Activated naive CD4-positive, alpha-beta T cell treated with anti-CD3 and anti-CD28 coated beads, Interleukin-2, amount 50 U/mL, for 24 hours (primary cell): Measurements from ENCODE around the gene PAIP2B.

Source experiments
- H3K27ac Mint-ChIP-seq: one replicate; pipeline ENCODE4 v1.8.0; 2021; ENCODE audit warnings: mild to moderate bottlenecking, mixed read lengths
- H3K27me3 Mint-ChIP-seq: one replicate; pipeline ENCODE4 v1.8.0; 2021; ENCODE audit warnings: mixed read lengths
- H3K36me3 Mint-ChIP-seq: one replicate; pipeline ENCODE4 v1.8.0; 2021; ENCODE audit warnings: mixed read lengths
- H3K4me1 Mint-ChIP-seq: one replicate; pipeline ENCODE4 v1.8.0; 2021; ENCODE audit warnings: mixed read lengths
- H3K4me3 Mint-ChIP-seq: one replicate; pipeline ENCODE4 v1.8.0; 2021; ENCODE audit warnings: mild to moderate bottlenecking, mixed read lengths
- H3K9me3 Mint-ChIP-seq: one replicate; pipeline ENCODE4 v1.8.0; 2021; ENCODE audit warnings: mixed read lengths

Gene PAIP2B, protein sequence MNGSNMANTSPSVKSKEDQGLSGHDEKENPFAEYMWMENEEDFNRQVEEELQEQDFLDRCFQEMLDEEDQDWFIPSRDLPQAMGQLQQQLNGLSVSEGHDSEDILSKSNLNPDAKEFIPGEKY

DNA sequence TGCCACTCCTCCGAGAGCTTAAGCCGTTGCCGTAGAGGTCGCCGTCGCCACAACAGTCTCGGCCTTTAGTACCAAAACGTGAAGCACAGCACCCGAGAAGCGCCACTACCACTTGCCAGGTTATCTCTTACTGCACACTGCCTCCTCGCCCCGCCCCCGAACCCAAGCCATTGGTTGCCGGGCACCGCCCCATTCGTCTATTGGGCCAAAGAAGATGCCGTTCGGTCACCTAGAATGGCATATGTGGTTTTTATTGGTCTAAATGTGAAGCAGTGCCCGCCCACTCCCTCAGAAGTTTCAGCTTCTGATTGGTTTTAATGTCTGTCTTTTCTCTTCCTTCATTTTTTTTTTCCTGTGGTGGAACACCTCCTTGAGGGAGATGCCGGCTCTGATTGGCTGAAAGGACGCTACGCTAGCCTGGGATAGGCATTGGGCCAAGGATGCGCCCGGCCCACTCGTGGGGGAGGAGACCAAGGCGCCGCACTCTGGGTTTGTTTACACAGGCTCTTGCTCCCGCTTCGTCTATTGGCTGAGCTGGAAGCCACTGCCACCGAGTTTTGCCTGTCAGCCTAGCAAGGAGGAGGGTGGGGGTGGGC lies at the start of gene PAIP2B:
TSS of gene PAIP2B (minus strand) at position 139 of the 596 bp plus-strand sequence. CDS start 24,514 bp downstream, outside the sequence.
- peaks cover 27% of the 10 kb centered on the region for H3K4me1 Mint-ChIP-seq
- H3K9me3 Mint-ChIP-seq, result no peaks in the 10 kb centered on the region
- H3K4me3 Mint-ChIP-seq, result peak within 1 kb of the TSS; percentile 96
- peak within 1 kb of the TSS; percentile 93 for H3K27ac Mint-ChIP-seq
- no peaks in the 10 kb centered on the region for H3K36me3 Mint-ChIP-seq
- peaks cover 4% of the 10 kb centered on the region for H3K27me3 Mint-ChIP-seq

DNA sequence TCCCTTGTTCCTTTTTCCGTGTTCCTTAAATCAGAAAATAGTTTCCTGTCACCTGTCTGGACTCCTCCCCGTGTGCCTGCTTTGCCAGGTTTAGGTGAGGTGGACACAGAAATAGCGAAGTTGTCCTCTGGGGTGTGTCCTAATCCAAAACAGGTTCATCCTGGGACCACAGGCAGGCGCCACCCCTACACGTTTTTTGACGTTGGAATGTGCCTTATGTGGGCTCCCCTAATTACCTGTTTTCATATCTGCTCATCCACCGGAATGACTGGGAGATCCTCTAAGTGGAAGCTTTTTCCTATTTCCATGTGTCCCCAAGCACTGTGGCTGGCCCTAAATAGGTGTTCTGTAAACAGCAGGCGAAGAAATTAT lies 49.0 kb upstream of the PAIP2B start:
- H3K36me3 Mint-ChIP-seq, result peaks cover 2% of the 10 kb centered on the region
- H3K9me3 Mint-ChIP-seq, result no peaks in the 10 kb centered on the region
- peaks cover 18% of the 10 kb centered on the region for H3K4me1 Mint-ChIP-seq
- peak overlapping the region; percentile 55 for H3K4me3 Mint-ChIP-seq
- H3K27ac Mint-ChIP-seq, result no peak overlapping the region
- peaks cover 69% of the 10 kb centered on the region for H3K27me3 Mint-ChIP-seq

DNA sequence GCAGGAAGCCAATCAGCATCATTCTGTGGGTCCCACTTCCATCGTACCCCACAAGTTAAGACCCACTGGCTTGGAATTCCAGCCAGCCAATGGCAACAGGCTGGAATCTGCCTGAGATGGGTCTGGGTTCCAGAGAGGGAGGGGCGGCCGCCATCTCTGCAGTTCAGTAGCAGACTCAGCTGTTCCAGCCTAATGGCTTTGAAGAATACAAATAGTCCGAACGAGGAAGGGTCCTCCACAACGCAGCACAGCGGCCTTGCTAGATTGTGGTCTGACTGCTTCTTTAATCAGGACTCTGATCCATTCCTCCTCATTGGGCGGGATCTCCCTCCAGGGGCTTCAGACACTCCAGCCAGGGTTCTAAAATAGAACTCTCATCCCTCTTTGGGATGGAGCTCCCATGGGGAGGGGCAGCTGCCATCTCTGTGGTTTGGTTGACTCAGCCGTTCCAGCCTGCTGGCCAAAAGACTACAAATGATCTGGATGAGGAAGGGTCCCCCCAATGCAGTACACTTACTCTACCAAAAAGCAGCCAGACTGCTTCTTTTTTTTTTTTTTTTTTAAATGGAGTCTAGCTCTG lies 42.7 kb upstream of the PAIP2B start:
- Mint-ChIP-seq H3K9me3 (no peaks in the 10 kb centered on the region), H3K27me3 (peaks cover 43% of the 10 kb centered on the region), H3K4me1 (no peaks in the 10 kb centered on the region), H3K36me3 (peaks cover 2% of the 10 kb centered on the region), H3K4me3 (no peak overlapping the region), H3K27ac (no peak overlapping the region)

DNA sequence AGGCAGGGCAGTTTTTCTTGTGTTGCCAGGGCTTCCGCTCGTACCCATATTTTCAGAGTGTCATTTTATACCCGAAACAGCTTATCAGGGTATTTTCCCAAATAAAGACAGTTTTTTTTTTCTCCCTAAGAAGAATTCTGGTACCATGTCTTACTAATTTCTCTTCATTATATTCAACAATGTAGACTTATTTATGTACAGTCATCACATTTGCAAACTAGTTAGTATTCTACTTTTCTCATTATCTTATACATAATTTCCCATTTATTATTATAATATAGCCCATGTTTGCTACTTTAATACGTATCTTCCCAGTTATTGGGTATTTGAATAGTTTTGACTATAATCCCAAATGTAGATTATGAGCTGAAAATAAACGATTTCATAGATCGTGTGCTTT lies 36.5 kb upstream of the PAIP2B start:
- Mint-ChIP-seq H3K27me3 (peaks cover 2% of the 10 kb centered on the region), H3K9me3 (no peaks in the 10 kb centered on the region), H3K36me3 (no peaks in the 10 kb centered on the region), H3K27ac (no peak overlapping the region), H3K4me1 (no peaks in the 10 kb centered on the region), H3K4me3 (no peak overlapping the region)

DNA sequence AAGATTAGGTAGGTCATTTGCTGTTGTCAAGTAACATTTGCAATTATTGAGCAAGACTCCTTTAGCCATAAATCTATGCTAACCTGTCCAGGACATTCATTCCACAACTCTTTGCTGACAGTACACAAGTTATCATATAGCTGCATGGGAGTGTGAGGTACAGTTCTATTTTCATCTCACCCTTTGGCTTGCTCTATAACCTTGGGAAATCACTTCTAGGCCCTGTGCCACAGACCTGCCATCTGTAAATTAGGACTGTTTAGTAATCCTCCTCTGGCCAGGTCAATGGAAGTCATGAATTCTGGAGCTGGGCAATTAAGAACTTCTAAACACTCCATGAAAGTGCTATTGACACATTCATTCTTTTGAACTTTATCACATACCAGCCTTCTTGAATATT lies 34.6 kb upstream of the PAIP2B start:
- no peak overlapping the region for H3K4me3 Mint-ChIP-seq
- H3K36me3 Mint-ChIP-seq, result no peaks in the 10 kb centered on the region
- H3K9me3 Mint-ChIP-seq, result no peaks in the 10 kb centered on the region
- H3K4me1 Mint-ChIP-seq, result no peaks in the 10 kb centered on the region
- H3K27me3 Mint-ChIP-seq, result peaks cover 7% of the 10 kb centered on the region
- no peak overlapping the region for H3K27ac Mint-ChIP-seq

DNA sequence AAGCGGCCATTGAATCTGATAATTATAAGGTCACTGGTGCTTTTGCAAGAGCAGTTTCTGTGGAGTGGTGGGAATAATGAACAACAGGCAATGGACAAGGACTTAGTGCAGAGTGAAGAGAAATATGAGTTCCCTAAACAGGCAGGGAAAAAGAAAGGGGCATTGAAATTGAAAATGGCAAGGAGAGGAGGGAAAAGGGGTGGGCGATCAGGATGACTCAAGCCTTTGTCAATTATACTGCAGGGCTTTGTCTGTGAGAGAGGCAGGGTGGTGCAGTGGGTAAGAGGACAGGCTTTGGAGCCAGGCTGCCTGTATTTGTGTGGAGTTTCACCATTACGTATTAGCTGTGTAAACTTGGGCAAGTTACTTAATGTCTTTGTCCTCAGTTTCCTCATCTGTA lies 29.5 kb upstream of the PAIP2B start:
- Mint-ChIP-seq H3K9me3 (no peaks in the 10 kb centered on the region), H3K4me1 (no peaks in the 10 kb centered on the region), H3K27me3 (peaks cover 15% of the 10 kb centered on the region), H3K27ac (no peak overlapping the region), H3K36me3 (no peaks in the 10 kb centered on the region), H3K4me3 (no peak overlapping the region)

DNA sequence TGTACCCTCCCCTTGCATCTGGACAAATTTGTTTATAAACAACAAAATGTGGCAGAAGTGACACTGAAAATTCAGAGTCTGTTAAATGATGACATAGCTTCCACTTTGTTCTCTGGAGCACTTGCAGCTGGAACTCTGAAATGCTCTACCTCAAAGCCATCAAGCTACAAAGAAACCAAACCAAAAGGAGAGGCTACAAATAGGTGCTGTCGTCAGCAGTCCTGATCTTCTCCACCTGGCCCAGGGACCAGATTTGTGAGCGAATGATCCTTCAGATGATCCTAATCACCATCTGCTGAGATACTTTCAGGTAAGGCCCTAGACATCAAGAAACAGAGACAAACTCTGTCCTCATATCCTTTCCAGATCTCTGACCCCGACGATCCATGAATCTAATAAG lies 27.9 kb upstream of the PAIP2B start:
- Mint-ChIP-seq H3K4me1 (no peaks in the 10 kb centered on the region), H3K27me3 (peaks cover 16% of the 10 kb centered on the region), H3K9me3 (no peaks in the 10 kb centered on the region), H3K36me3 (no peaks in the 10 kb centered on the region), H3K27ac (no peak overlapping the region), H3K4me3 (no peak overlapping the region)

DNA sequence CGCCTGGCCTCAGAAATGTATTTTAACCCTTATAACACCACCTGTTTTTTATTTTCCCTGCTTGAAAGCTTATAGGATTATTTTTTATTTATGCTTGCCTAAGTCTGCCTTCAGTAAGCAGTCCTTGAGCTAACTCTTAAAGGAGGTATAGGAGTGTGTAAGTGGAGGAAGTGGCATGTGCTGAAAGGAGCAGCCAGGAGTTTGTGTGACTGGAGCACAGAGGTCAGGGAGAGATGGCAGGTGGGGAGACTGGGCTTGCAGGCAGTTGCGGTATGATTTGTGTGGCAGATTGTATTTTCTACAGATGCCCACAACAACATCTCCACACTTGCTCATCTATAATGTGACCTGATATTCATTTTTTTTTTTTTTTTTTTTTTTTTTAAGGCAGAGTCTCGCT lies 27.2 kb upstream of the PAIP2B start:
- Mint-ChIP-seq H3K27me3 (peaks cover 14% of the 10 kb centered on the region), H3K4me3 (no peak overlapping the region), H3K4me1 (no peaks in the 10 kb centered on the region), H3K36me3 (no peaks in the 10 kb centered on the region), H3K9me3 (no peaks in the 10 kb centered on the region), H3K27ac (no peak overlapping the region)

DNA sequence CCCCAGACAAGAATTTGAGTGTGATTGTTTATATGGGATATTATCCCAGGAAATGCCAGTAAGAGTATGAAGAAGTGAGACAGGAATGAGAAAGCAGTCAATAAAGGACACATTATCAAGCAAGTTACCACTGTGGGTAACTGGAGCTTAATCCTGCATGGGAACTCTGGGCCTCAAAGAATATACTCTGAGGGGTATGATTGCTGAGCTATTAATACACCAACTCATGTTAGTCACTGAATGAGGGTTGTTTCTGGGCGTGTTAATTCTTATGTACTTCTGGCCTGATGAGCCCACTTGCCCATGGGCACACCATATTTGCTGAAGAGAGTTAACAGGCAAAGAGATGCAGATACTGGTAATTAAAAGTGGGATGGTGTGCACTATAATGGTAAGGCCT lies 26.6 kb upstream of the PAIP2B start:
- Mint-ChIP-seq H3K27ac (no peak overlapping the region), H3K9me3 (no peaks in the 10 kb centered on the region), H3K27me3 (peaks cover 14% of the 10 kb centered on the region), H3K4me1 (no peaks in the 10 kb centered on the region), H3K36me3 (no peaks in the 10 kb centered on the region), H3K4me3 (no peak overlapping the region)

DNA sequence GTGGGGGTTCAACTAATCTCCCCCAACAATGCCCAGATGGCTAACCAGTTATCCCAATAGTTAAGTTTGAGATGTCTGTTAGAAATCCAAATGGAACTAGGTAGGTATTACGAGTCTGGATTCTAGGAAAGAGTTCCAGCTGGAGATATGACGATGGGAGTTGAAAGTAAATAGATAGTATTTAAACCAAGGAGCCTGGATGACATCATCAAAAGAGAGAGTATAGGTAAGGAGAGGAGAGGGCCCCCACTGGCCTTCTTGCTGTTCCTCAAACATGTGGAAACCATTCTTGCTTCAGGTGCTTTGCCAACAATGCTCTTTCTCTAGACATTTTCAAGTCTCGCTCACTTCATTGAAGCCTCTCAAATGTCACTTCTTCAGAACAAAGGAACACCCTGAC lies 26.0 kb upstream of the PAIP2B start:
- Mint-ChIP-seq H3K4me3 (no peak overlapping the region), H3K27ac (no peak overlapping the region), H3K27me3 (peaks cover 14% of the 10 kb centered on the region), H3K9me3 (no peaks in the 10 kb centered on the region), H3K36me3 (no peaks in the 10 kb centered on the region), H3K4me1 (no peaks in the 10 kb centered on the region)

DNA sequence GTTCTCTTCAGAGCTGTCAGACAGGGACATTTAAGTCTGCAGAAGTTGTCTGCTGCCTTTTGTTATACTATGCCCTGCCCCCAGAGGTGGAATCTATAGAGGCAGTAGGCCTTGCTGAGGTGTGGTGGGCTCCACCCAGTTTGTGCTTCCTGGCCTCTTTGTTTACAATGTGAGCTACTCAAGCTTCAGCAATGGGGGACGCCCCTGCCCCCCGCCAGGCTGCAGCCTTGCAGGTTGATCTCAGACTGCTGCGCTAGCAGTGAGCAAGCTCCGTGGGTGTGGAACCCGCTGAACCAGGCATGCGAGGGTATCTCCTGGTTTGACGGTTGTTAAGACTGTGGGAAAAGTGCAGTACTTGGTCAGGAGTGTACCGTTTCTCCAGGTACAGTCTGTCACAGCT lies 24.0 kb upstream of the PAIP2B start:
- Mint-ChIP-seq H3K27ac (no peak overlapping the region), H3K9me3 (no peaks in the 10 kb centered on the region), H3K27me3 (peaks cover 8% of the 10 kb centered on the region), H3K36me3 (no peaks in the 10 kb centered on the region), H3K4me1 (no peaks in the 10 kb centered on the region), H3K4me3 (no peak overlapping the region)

DNA sequence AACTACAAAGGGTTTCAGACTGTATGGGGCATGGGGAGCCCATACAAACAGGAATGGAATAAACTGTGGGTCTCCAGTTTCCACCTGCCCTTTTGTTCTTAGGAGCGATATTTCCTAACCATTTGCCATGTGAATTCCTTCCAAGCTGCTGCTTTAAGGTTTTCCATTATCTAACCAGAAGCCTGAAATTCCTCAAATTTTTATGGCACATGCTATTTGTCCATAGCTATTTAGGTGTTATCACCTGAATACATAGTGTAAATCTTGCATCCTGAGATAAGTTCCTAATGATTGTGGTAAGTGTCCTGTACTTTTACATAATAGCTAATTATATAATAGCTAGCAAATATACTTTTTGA lies 17.4 kb upstream of the PAIP2B start:
- H3K27ac Mint-ChIP-seq, result no peak overlapping the region
- H3K36me3 Mint-ChIP-seq, result no peaks in the 10 kb centered on the region
- H3K9me3 Mint-ChIP-seq, result no peaks in the 10 kb centered on the region
- peaks cover 3% of the 10 kb centered on the region for H3K27me3 Mint-ChIP-seq
- no peaks in the 10 kb centered on the region for H3K4me1 Mint-ChIP-seq
- no peak overlapping the region for H3K4me3 Mint-ChIP-seq

DNA sequence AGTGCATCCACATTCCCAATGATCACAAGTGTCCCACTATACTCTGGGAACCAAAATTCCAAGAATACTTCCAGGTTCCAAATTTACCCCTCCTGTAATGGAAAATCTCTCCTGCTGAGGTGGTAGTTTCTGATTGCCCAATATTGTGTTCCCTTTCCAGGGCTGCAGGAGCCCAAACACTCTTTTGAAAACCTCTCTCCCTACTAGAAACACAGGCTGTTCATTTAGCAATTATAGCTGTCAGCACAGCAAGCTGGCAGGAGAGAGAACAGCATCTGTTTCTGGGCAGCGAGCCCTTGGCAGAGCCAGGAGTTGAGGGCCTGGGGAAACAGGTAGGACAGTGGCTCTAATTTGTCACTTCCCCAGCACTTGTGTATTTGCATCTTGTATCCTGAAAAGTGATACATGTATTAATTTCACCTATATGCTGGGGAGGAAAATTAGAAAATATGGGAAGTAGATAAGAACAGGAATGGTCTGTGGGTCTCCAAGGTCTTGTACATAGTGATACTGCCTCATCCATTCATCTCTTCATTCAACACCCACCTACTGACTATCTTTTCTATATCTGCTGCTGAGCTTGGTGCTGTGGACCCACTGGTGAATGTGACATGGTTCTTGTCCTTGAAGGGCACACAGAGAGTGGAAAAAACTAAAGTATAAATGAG lies 16.9 kb upstream of the PAIP2B start:
- no peaks in the 10 kb centered on the region for H3K36me3 Mint-ChIP-seq
- H3K9me3 Mint-ChIP-seq, result no peaks in the 10 kb centered on the region
- H3K4me3 Mint-ChIP-seq, result no peak overlapping the region
- H3K27ac Mint-ChIP-seq, result no peak overlapping the region
- H3K27me3 Mint-ChIP-seq, result peaks cover 3% of the 10 kb centered on the region
- no peaks in the 10 kb centered on the region for H3K4me1 Mint-ChIP-seq

DNA sequence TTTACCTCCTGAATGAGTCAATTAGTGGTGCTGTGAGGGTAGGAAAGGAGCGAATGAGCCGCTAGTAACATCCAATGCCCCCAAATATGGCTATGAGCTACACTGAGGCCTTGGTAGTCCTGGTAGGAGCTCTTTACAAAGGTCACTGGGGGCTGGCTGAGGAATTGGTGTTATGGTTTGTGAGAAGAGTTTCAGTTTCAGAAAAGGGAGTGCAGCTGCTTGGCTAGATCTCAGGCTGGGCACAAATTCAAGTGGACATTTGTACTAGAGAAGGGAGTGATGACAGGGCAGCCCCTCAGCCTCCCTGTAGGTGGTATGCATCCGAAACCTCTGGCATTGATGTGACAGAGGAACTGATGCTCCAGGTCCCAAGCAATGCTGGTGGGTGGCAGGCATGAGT lies 13.9 kb upstream of the PAIP2B start:
- H3K27ac Mint-ChIP-seq, result no peak overlapping the region
- H3K4me1 Mint-ChIP-seq, result no peaks in the 10 kb centered on the region
- no peaks in the 10 kb centered on the region for H3K9me3 Mint-ChIP-seq
- H3K4me3 Mint-ChIP-seq, result no peak overlapping the region
- H3K27me3 Mint-ChIP-seq, result peaks cover 5% of the 10 kb centered on the region
- no peaks in the 10 kb centered on the region for H3K36me3 Mint-ChIP-seq

DNA sequence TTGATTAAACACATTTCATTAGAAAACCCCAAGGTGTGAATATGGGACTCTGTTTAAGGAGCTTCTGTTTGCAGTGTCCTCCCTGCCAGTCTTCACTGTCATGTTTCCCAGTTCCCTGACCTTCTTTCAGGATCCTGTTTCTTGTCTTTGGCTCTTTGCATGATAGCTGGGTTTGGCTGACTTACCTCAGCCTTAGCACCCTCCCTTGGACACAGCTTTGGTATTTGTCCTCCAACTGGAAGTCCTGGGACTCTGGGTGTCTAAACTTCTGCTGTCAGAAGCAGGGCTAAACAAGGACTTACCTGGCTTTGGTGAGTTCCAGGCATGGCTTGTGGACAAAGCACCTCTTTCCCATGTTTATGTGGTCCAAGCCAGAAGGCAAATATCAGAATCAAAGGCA lies 11.2 kb upstream of the PAIP2B start:
- Mint-ChIP-seq H3K27me3 (peaks cover 10% of the 10 kb centered on the region), H3K4me3 (no peak overlapping the region), H3K27ac (no peak overlapping the region), H3K9me3 (no peaks in the 10 kb centered on the region), H3K4me1 (no peaks in the 10 kb centered on the region), H3K36me3 (peaks cover 3% of the 10 kb centered on the region)

DNA sequence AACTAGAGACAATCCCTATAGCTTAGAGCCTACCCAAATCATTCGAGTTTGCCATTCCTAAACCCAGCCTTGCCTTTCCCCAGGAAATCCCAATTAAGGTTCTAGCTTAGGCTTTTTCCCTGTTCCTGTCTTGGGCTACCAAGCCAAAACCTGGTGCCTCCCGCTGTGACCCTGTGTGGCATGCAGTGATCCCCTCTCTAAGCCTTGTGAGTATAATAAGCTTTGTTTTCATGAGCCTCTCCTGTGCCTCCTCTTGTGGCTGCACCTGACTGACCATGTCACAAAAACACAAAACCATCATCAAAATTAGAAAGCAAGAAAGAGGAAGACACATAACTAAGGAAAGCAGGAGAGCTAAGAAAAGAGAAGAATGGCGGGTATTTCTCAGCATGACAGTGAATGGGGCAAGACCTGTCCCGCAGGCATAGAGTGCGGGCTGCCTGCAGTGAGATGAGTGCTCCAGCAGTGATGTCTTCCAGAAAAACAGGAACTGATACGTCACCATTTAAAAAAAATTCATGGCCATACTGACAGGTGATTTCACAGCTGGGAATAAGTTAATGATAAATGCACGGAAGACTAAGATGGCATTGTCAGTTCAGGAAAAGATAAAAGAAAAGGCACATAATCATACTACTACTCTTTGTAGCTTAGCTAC lies 9.2 kb upstream of the PAIP2B start:
- Mint-ChIP-seq H3K27me3 (peaks cover 11% of the 10 kb centered on the region), H3K36me3 (peaks cover 3% of the 10 kb centered on the region), H3K27ac (no peak overlapping the region), H3K4me3 (no peak overlapping the region), H3K9me3 (no peaks in the 10 kb centered on the region), H3K4me1 (no peaks in the 10 kb centered on the region)
